CD4-positive, alpha-beta T cell (primary cell): ENCODE data around the gene ASPA. TPM values are rescaled to one million over a fixed set of nuclear protein-coding genes. Genes with fewer than 3 reads are reported as not detected.
A peak's percentile ranks its signal among the peaks of the same experiment; 100 is the strongest.

Source experiments
- ATAC-seq: fragments of 200-7000 bp; cut with Tn5 transposase; one replicate; pipeline ENCODE4 v1.10.0; 2022; ENCODE audit warnings: mild to moderate bottlenecking; ENCODE audit not compliant: poor library complexity
- CTCF ChIA-PET: fragments of 350-600 bp; sonication (Branson Sonifier 250); formaldehyde crosslinking; loops from one replicate; lab custom pipeline; 2021; ENCODE audit warnings: antibody characterized with exemption, inconsistent platforms; lab: Charles Lee
- POLR2A ChIA-PET: fragments of 350-600 bp; sonication (Branson Sonifier 250); formaldehyde crosslinking; loops from one replicate; lab custom pipeline; 2021; ENCODE audit warnings: antibody characterized with exemption, inconsistent platforms; lab: Charles Lee
- DNase-seq, 14 experiments: peaks; one replicate each; pipeline ENCODE4 v3.0.0-alpha.2; 2013 to 2020; ENCODE audit warnings: mixed read lengths in 2 of 14
- H3K27ac ChIP-seq, 2 donors: one replicate each; pipeline versions ENCODE4 v1.5.1 to v1.7.0; 2013; ENCODE audit warnings: low read length in 2 of 2, low read depth in 1 of 2, mild to moderate bottlenecking in 1 of 2
- H3K27me3 ChIP-seq, 2 experiments: 1 replicate in 1 of 2; 2 replicates in 1 of 2; pipeline versions ENCODE4 v1.6.1 to v1.7.0; 2013; ENCODE audit warnings: low read length in 2 of 2, control low read depth in 1 of 2, mild to moderate bottlenecking in 1 of 2, moderate library complexity in 1 of 2; ENCODE audit not compliant: insufficient read depth in 2 of 2, control insufficient read depth in 1 of 2
- H3K36me3 ChIP-seq: one replicate; pipeline ENCODE4 v1.6.1; 2013; ENCODE audit warnings: low read length, control low read depth; ENCODE audit not compliant: insufficient read depth
- H3K4me1 ChIP-seq: one replicate; pipeline ENCODE4 v1.6.1; 2013; ENCODE audit warnings: low read length, control low read depth; ENCODE audit not compliant: insufficient read depth
- H3K4me3 ChIP-seq: one replicate; pipeline ENCODE4 v1.5.1; 2013; ENCODE audit warnings: mild to moderate bottlenecking, low read length, moderate library complexity
- H3K9me3 ChIP-seq, 2 experiments: 1 replicate in 1 of 2; 2 replicates in 1 of 2; pipeline versions ENCODE4 v1.6.1 to v1.7.0; 2013; ENCODE audit warnings: low read length in 2 of 2, mild to moderate bottlenecking in 2 of 2, control low read depth in 1 of 2, moderate library complexity in 1 of 2; ENCODE audit not compliant: control insufficient read depth in 1 of 2, insufficient read depth in 1 of 2
- H3K27ac Mint-ChIP-seq: one replicate; pipeline ENCODE4 v1.8.0; 2020; ENCODE audit warnings: mixed read lengths
- H3K27me3 Mint-ChIP-seq: one replicate; pipeline ENCODE4 v1.8.0; 2021; ENCODE audit warnings: mixed read lengths
- H3K36me3 Mint-ChIP-seq: one replicate; pipeline ENCODE4 v1.8.0; 2021; ENCODE audit warnings: low read depth, mixed read lengths
- H3K4me1 Mint-ChIP-seq: one replicate; pipeline ENCODE4 v1.8.0; 2021; ENCODE audit warnings: low read depth, mixed read lengths
- H3K4me3 Mint-ChIP-seq: one replicate; pipeline ENCODE4 v1.8.0; 2020; ENCODE audit warnings: mild to moderate bottlenecking, mixed read lengths
- H3K9me3 Mint-ChIP-seq: one replicate; pipeline ENCODE4 v1.8.0; 2020; ENCODE audit warnings: mixed read lengths
- CTCF ChIP-seq: fragments of 200-600 bp; IDR thresholded peaks from one replicate; pipeline ENCODE4 v1.8.0; 2022; ENCODE audit warnings: antibody characterized with exemption, mild to moderate bottlenecking
- intact Hi-C, 2 experiments: fragments of 100-400 bp; cut with DNase I in 1 of 2; cut with micrococcal nuclease in 1 of 2; formaldehyde crosslinking; loops; one replicate each; pipeline versions ENCODE4 v1.15.1 to v1.9.0; 2023 to 2025; cut with DNase I, micrococcal nuclease
- total RNA-seq, 174 experiments: library from RNA in 2 of 174; stranded (reverse) in 2 of 174; gene quantifications; one replicate each; pipeline ENCODE4 v1.2.3 and lab custom pipeline; 2021 to 2026

ASPA gene
- total RNA-seq, 2 experiments from 2014 or later: not detected

GRCh38 chr17:3533752-3534151 is 58.0 kb downstream of the ASPA start:
- CTCF ChIA-PET: no interaction called here
- Mint-ChIP-seq H3K4me1 (no peaks in the 10 kb centered on the region), H3K27ac (no peak overlapping the region), H3K27me3 (peaks cover 4% of the 10 kb centered on the region), H3K9me3 (no peaks in the 10 kb centered on the region), H3K4me3 (no peak overlapping the region), H3K36me3 (no peaks in the 10 kb centered on the region)
- no peaks in the 10 kb centered on the region for H3K27me3 ChIP-seq
- POLR2A ChIA-PET: no interaction called here
- DNase-seq (no peak), ATAC-seq (no peak)
- H3K4me3 ChIP-seq: no peak overlapping the region
- no peak for TF ChIP-seq CTCF
- peaks cover 15% of the 10 kb centered on the region for H3K4me1 ChIP-seq
- H3K36me3 ChIP-seq: no peaks in the 10 kb centered on the region
- no peak overlapping the region for H3K27ac ChIP-seq
- peaks cover 0 to 20% of the 10 kb centered on the region in 2 experiments for H3K9me3 ChIP-seq
- intact Hi-C loops: no loop called here

GRCh38 chr17:3534881-3535252 is 59.1 kb downstream of the ASPA start:
- ChIA-PET CTCF (no interaction called here), POLR2A (no interaction called here)
- no peak overlapping the region for H3K4me3 Mint-ChIP-seq
- no peak overlapping the region for H3K4me3 ChIP-seq
- no peaks in the 10 kb centered on the region for H3K36me3 Mint-ChIP-seq
- no peaks in the 10 kb centered on the region for H3K36me3 ChIP-seq
- intact Hi-C loops: no loop called here
- H3K9me3 ChIP-seq: peaks cover 0 to 20% of the 10 kb centered on the region in 2 experiments
- peak in 4 of 14 experiments; percentile 11 to 42 (median 33) for DNase-seq
- no peaks in the 10 kb centered on the region for H3K4me1 Mint-ChIP-seq
- no peak for ATAC-seq
- no peak overlapping the region for H3K27ac Mint-ChIP-seq
- no peak overlapping the region for H3K27ac ChIP-seq
- no peaks in the 10 kb centered on the region for H3K27me3 ChIP-seq
- H3K9me3 Mint-ChIP-seq: no peaks in the 10 kb centered on the region
- H3K27me3 Mint-ChIP-seq: peaks cover 4% of the 10 kb centered on the region
- no peak for TF ChIP-seq CTCF
- peaks cover 15% of the 10 kb centered on the region for H3K4me1 ChIP-seq

- peak; percentile 93 for ATAC-seq
- DNase-seq: peak; percentile 11 to 79 (median 36)
- peaks cover 15% of the 10 kb centered on the region for H3K4me1 ChIP-seq
- ChIA-PET CTCF (no interaction called here), POLR2A (no interaction called here)
- Mint-ChIP-seq H3K27me3 (peaks cover 4% of the 10 kb centered on the region), H3K9me3 (no peaks in the 10 kb centered on the region), H3K27ac (no peak overlapping the region), H3K36me3 (no peaks in the 10 kb centered on the region), H3K4me1 (no peaks in the 10 kb centered on the region), H3K4me3 (peak overlapping the region; percentile 11)
- no peak overlapping the region for H3K27ac ChIP-seq
- no peaks in the 10 kb centered on the region for H3K36me3 ChIP-seq
- H3K9me3 ChIP-seq: peaks cover 0 to 20% of the 10 kb centered on the region in 2 experiments
- no peaks in the 10 kb centered on the region for H3K27me3 ChIP-seq
- TF ChIP-seq CTCF: no peak
- H3K4me3 ChIP-seq: peak overlapping the region; percentile 34
- intact Hi-C loops: no loop called here
Observed at GRCh38 chr17:3535253-3535995, 59.6 kb downstream of the ASPA start.
